Fibroblast of lung (primary cell): Measurements from ENCODE around the gene ELMO2.

Source experiments
- EZH2 ChIP-seq: IDR thresholded peaks from 2 replicates; pipeline ENCODE4 v1.5.1; 2012; ENCODE audit warnings: low read length, control low read depth, mild to moderate bottlenecking; ENCODE audit errors: missing control alignments
- TF ChIP-seq, protein P1 (sequence below), 2 donors: IDR thresholded peaks in 1 of 2; conservative IDR thresholded peaks in 1 of 2; 1 replicate in 1 of 2; 2 replicates in 1 of 2; pipeline ENCODE4 v1.5.1; 2011 to 2012; ENCODE audit warnings: low read length in 2 of 2, control low read depth in 1 of 2, inconsistent platforms in 1 of 2, low read depth in 1 of 2, mild to moderate bottlenecking in 1 of 2

DNA sequence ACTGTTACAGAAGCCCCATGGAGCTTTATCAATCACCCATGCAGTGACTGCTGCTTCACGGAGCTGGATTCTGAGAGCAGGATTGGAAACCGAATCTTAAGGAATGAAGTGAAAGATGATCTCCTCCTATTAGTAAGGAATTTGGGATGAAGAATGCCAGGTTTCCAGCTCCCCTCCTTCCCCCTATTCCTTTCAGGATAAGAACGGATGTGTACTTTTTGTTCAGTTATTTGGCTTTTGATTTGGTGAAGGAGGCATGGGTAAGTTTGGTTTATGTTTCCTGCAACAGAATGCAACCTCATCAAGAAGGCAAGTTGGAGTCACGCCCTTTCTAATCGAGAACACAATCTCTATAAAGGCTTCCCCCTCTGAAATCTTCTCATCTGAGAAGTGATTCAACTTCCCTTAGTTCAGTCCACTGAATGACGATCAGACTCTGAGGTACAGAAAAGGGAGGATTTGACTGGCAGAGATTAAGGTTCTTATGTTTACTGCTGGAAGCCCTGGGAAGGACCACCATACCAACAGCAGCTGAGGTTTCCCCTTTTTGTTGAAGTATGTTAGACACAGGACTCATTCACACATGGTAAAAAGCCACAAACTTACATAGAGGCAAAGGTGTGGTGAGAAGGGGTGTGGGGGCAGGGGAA lies 5.5 kb downstream of the ELMO2 start:
- TF ChIP-seq, protein P1, sequence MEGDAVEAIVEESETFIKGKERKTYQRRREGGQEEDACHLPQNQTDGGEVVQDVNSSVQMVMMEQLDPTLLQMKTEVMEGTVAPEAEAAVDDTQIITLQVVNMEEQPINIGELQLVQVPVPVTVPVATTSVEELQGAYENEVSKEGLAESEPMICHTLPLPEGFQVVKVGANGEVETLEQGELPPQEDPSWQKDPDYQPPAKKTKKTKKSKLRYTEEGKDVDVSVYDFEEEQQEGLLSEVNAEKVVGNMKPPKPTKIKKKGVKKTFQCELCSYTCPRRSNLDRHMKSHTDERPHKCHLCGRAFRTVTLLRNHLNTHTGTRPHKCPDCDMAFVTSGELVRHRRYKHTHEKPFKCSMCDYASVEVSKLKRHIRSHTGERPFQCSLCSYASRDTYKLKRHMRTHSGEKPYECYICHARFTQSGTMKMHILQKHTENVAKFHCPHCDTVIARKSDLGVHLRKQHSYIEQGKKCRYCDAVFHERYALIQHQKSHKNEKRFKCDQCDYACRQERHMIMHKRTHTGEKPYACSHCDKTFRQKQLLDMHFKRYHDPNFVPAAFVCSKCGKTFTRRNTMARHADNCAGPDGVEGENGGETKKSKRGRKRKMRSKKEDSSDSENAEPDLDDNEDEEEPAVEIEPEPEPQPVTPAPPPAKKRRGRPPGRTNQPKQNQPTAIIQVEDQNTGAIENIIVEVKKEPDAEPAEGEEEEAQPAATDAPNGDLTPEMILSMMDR (conservative IDR thresholded peaks at IDR 0.05 in 1 of 2, IDR thresholded peaks at IDR 0.05 in 1 of 2; ENCODE audit: low read depth in 1 of 2, low read length in 2 of 2): no peak
- TF ChIP-seq EZH2: no peak
